ENCODE data around the gene AP2M1.
"Not testable (repeated sequence)": the region's sequence is repeated elsewhere in the genome, so short reads cannot be mapped to it uniquely, and the experiment has no call there.

Gene AP2M1

GRCh38 chr3:184158404-184158803, 16.3 kb upstream of the AP2M1 start:
- no peak for DNase-seq

- no peak for DNase-seq
These were observed 14.2 kb upstream of the AP2M1 start for GRCh38 chr3:184160456-184160855.

DNA sequence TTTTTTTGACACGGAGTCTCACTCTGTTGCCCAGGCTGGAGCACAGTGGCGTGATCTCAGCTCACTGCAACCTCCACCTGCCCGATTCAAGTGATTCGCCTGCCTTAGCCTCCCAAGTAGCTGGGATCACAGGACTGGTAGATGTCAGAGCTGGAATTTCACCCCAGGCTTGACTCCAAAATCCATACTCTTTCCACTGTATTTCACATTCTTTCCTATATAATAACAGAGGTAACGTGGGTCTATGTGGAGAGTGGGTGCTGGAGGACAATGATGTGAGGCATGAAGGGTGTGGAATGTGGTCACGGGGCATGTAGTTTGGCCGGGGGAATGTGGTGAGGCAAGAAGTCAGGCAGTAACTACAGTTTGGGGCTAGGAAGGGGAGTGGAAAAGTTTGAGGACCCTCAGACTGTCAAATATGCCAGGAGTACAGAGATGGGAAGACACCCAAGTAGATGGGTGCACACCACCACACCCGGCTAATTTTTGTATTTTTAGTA, 12.0 kb upstream of the AP2M1 start:
- DNase-seq = not testable (repeated sequence)

GRCh38 chr3:184164648-184165330, 9.9 kb upstream of the AP2M1 start:
- no peak for DNase-seq

DNA sequence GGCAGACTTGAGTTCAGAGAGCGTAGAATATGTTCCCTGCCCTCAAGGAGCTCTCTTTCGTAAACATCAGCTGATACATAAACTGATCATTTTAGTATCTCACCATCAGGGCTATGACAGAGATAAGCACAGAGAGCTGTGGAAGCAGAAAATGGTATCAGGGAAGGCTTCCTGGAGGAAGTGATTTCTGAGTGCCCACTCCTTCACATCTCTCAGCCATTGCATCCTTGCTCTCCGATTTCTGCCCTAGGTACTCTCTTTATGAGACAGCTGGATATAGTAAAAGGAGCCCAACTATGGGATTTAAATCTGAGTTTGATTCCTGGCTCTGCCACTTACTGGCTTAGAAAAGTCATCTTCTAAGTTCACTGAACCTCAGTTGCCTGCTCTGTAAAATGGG, 9.1 kb upstream of the AP2M1 start:
- DNase-seq = no peak

- DNase-seq = no peak
These were observed 8.0 kb upstream of the AP2M1 start for GRCh38 chr3:184166671-184167070.

GRCh38 chr3:184167786-184168185, 6.9 kb upstream of the AP2M1 start:
- DNase-seq = no peak

- DNase-seq = no peak
These were observed 6.1 kb upstream of the AP2M1 start for GRCh38 chr3:184168363-184169120.

- DNase-seq = no peak
These were observed 4.5 kb upstream of the AP2M1 start for GRCh38 chr3:184169896-184170875.

DNA sequence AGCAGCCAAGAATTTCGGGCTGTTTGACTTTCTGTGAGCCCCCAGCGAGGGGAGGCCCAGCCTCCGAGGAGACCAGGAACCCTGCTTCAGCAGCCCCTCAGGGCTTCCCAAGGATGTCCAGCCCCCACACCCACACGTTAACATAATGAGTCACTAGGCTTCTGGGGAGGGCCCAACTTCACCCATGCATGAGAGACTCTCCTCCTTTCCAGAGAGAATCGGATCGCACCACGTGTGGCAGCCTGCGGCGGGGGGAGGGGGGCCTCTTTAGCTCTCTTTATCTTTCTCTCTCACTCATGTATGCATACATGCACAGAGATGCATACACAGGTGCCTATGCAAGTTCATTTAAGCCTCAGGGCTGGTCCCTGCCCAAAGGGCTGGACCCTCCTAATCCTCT, 3.1 kb upstream of the AP2M1 start:
- no peak for DNase-seq

DNA sequence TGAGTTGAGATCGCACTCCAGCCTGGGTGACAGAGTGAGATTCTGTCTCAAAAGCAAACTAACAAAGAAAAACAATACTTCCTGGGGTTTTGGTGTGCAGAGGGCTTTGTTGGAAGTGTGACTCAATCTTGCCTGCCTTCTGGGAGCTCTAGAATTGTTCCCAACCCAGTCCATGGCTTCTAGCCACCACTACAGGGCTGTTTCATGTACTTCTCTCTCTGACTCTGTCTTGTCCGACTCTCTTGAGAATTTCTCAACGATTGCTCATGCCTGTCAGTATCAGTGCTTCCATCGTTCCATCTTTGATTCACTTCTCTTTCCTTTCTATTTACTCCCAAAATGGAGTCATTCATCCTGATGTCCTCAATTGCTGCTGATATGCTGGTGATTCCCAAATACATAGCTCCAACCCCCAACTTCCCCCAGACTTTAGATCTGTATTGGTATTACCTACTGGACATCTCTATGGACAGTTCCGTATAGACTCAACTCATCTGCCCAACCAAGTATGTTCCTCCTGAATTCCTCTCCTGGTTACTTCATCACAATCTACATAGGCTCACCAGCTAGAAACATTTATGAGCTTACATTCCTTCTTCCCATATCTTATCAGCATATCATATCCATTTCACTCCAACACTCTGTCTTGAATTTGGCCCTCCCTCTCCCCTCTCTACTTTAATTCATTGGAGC, 1.8 kb upstream of the AP2M1 start:
- no peak for DNase-seq

GRCh38 chr3:184173374-184173722, 1.3 kb upstream of the AP2M1 start:
- DNase-seq = no peak

- DNase-seq = no peak
These were observed 390 bp upstream of the AP2M1 start for GRCh38 chr3:184174284-184174645.

- DNase-seq = no peak
These were observed 851 bp downstream of the AP2M1 start for GRCh38 chr3:184175506-184175905.

GRCh38 chr3:184175981-184176376, 1.3 kb downstream of the AP2M1 start:
- DNase-seq = no peak

DNA sequence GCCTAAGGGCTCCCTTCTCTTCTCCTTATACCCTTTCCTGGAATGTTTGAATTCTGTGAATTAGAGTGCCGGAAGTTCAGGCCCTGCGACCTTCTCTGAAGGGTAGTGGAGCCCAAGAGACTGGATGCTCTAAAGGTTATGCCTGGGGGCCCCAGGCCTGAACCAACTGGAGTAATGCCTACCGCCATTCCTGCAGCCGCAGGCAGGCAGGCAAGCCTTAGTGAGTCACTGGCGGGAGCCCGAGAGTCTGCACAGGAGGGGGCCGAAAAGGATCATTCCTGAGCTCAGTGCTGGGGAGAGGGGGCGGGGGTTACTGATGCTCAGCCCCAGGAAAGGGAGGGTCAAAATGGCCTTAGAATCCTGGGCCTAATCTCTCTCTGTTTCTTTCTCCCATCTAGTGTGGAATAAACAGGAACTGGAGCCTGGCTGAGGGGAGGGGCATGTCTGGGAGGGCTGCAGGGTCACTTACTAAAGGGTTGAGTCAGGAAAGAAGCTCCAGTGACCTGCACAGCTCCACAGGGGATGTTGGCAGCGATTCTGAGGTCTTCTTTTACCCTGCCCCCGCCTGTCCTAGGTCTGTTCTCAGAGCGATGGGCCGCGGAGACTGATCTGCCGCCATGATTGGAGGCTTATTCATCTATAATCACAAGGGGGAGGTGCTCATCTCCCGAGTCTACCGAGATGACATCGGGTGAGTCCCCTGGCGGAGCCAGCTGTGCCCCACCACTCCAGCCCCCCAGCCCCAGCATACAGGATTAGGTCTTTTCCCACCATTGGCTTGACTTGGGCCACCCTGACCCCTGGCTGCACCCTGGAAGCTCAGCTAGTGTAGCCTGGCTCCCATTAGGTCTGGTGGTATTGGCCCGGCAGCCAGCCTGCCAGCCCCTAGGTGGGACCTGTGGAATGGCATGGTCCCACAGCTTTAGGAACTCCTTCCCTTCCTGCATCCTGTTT, 2.0 kb downstream of the AP2M1 start:
- DNase-seq = peak; percentile 38

DNA sequence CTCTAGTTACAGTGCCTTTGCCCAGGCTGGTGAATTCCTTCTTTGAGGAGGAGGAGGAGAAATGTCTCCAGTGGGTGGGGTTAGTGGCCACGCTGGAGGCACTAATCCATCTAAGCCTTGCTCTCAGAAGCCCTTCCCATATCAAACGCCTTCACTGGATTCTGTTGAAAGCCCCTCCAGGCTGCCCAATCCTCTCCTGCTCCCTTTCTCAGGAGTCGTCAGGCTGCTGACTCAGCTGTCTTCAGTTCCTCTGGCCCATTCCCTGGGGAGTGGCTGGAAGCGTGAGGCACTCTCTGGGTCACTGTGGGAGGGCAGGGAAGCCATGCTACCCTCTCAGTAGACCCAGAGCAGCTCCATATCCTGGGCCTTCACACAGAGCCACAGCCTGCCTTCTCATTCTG, 2.7 kb downstream of the AP2M1 start:
- DNase-seq = no peak

- DNase-seq = no peak
These were observed 3.2 kb downstream of the AP2M1 start for GRCh38 chr3:184177767-184178306.

- no peak for DNase-seq
These were observed 4.0 kb downstream of the AP2M1 start for GRCh38 chr3:184178521-184179138.

- no peak for DNase-seq
These were observed 5.5 kb downstream of the AP2M1 start for GRCh38 chr3:184180165-184180564.

DNA sequence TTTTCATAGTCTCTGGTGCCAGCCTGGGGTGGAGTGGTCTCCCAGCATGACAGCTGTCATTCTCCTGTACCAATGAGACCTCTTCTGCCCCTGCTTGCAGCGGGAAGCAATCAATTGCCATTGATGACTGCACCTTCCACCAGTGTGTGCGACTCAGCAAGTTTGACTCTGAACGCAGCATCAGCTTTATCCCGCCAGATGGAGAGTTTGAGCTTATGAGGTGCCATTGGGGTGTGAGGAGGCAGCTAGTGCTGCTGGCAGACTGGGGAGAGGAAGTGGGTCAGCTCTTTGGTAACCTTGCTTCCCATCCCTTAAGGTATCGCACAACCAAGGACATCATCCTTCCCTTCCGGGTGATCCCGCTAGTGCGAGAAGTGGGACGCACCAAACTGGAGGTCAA, 6.9 kb downstream of the AP2M1 start:
- DNase-seq = no peak

All from GDM1 (cell line).